Measurements from ENCODE around the gene TRAPPC8. TPM values are rescaled to one million over a fixed set of nuclear protein-coding genes. Genes with fewer than 3 reads are reported as not detected.
A peak's percentile ranks its signal among the peaks of the same experiment; 100 is the strongest.
"Not testable (repeated sequence)": the region's sequence is repeated elsewhere in the genome, so short reads cannot be mapped to it uniquely, and the experiment has no call there.

TRAPPC8 gene
- total RNA-seq, 2 donors from 2014 or later, result 18.7 to 20.8 TPM

DNA sequence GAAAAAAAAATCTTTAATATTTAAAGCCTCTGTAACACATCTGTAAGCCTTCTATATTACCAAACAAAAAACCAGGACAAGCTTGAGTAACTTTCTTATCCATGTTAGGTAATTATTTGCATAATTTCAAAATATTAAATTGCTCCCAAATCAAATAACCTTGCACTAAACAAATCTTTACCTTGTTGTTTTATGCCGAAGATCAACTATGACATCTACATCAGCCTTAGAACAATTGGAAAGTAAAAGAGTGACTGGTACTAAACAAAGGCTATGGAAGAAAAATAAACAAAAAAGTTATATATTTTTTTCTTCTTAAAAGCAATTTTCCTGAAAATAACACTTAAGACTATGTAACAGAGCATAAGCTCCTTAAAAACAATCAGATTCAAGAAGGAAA lies 111.0 kb downstream of the TRAPPC8 start:
- no peak overlapping the region for H3K4me3 ChIP-seq
- no peak for TF ChIP-seq POLR2A (IDR thresholded peaks at IDR 0.05)
- TF ChIP-seq, protein P1, sequence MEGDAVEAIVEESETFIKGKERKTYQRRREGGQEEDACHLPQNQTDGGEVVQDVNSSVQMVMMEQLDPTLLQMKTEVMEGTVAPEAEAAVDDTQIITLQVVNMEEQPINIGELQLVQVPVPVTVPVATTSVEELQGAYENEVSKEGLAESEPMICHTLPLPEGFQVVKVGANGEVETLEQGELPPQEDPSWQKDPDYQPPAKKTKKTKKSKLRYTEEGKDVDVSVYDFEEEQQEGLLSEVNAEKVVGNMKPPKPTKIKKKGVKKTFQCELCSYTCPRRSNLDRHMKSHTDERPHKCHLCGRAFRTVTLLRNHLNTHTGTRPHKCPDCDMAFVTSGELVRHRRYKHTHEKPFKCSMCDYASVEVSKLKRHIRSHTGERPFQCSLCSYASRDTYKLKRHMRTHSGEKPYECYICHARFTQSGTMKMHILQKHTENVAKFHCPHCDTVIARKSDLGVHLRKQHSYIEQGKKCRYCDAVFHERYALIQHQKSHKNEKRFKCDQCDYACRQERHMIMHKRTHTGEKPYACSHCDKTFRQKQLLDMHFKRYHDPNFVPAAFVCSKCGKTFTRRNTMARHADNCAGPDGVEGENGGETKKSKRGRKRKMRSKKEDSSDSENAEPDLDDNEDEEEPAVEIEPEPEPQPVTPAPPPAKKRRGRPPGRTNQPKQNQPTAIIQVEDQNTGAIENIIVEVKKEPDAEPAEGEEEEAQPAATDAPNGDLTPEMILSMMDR (IDR thresholded peaks at IDR 0.05), result no peak
- no peak overlapping the region for H3K27ac ChIP-seq
- H3K27me3 ChIP-seq, result no peaks in the 10 kb centered on the region
- no peaks in the 10 kb centered on the region for H3K4me1 ChIP-seq
- DNase-seq, result no peak
- 22 to 39% methylated on average over 1 of the region's 1 CpG for WGBS, 2 donors
- peaks cover 0 to 2% of the 10 kb centered on the region in 2 donors for H3K36me3 ChIP-seq (replicated peaks in 1 of 2; ENCODE audit: insufficient read depth in 1 of 2, low read depth in 2 of 2)
- ATAC-seq, result no peak
- intact Hi-C loops (cut with DNase I), result no loop called here
- no peaks in the 10 kb centered on the region for H3K9me3 ChIP-seq

DNA sequence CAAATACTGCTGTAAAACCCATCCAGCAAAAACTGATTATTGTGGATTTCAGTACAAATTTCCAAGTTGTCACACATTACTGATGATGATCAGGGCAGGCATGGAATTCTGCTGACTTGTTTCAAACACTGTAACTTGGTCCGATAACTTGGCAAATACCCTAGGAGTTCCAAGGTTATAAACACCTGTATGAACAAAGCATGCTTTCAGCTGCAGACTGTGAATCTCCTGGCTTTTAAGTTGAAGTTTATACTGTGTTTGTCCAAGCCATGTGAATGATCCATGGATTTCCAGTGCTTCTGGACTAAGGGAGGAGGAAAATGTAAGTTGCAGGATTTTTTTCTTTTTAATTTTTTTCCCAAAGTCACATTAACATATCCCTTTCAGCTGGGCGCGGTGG lies 112.2 kb downstream of the TRAPPC8 start:
- Histone ChIP-seq H3K27me3 (no peaks in the 10 kb centered on the region), H3K4me1 (no peaks in the 10 kb centered on the region), H3K27ac (peak overlapping the region in 1 of 4 donors; percentile 44), H3K9me3 (no peaks in the 10 kb centered on the region), H3K36me3 (replicated peaks in 1 of 2; ENCODE audit: insufficient read depth in 1 of 2, low read depth in 2 of 2) (peaks cover 0 to 2% of the 10 kb centered on the region in 2 donors), H3K4me3 (no peak overlapping the region)
- DNase-seq, result no peak
- ATAC-seq, result peak; percentile 38
- 59 to 74% methylated on average over 3 of the region's 3 CpGs for WGBS, 2 donors
- intact Hi-C loops (cut with DNase I), result no loop called here
- TF ChIP-seq POLR2A (IDR thresholded peaks at IDR 0.05), result no peak
- TF ChIP-seq, protein P1 (IDR thresholded peaks at IDR 0.05), result no peak

DNA sequence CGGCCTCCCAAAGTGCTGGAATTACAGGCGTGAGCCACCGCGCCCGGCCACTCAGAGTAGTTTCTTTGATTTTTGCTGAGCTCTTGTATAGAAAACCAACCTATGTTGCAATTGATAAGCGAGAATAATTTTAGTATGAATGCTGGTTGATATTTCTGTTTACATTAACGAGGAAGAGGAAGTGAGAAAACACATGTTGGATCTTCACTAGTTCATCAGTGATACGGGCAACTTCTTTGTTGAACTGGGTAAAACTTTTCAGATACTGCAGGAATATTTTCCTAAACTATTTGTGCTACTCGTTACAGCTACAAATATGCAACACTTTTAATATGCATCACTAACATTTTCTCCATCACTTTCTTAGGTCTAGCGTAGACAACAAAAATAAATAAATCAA lies 114.3 kb downstream of the TRAPPC8 start:
- intact Hi-C loops (cut with DNase I), result loop anchor here (10.0 kb wide), 1 partner anchor 274 kb away; no protein-coding TSS in a partner anchor
- H3K9me3 ChIP-seq, result no peaks in the 10 kb centered on the region
- TF ChIP-seq POLR2A (IDR thresholded peaks at IDR 0.05), result no peak
- TF ChIP-seq, protein P1 (IDR thresholded peaks at IDR 0.05), result no peak
- DNase-seq (no peak), ATAC-seq (no peak)
- no peak overlapping the region for H3K4me3 ChIP-seq
- no peaks in the 10 kb centered on the region for H3K27me3 ChIP-seq
- H3K36me3 ChIP-seq (replicated peaks in 1 of 2; ENCODE audit: insufficient read depth in 1 of 2, low read depth in 2 of 2), result peaks cover 0 to 2% of the 10 kb centered on the region in 2 donors
- H3K27ac ChIP-seq, result no peak overlapping the region
- H3K4me1 ChIP-seq, result no peaks in the 10 kb centered on the region
- 90 to 99% methylated on average over 10 of the region's 10 CpGs for WGBS, 2 donors

DNA sequence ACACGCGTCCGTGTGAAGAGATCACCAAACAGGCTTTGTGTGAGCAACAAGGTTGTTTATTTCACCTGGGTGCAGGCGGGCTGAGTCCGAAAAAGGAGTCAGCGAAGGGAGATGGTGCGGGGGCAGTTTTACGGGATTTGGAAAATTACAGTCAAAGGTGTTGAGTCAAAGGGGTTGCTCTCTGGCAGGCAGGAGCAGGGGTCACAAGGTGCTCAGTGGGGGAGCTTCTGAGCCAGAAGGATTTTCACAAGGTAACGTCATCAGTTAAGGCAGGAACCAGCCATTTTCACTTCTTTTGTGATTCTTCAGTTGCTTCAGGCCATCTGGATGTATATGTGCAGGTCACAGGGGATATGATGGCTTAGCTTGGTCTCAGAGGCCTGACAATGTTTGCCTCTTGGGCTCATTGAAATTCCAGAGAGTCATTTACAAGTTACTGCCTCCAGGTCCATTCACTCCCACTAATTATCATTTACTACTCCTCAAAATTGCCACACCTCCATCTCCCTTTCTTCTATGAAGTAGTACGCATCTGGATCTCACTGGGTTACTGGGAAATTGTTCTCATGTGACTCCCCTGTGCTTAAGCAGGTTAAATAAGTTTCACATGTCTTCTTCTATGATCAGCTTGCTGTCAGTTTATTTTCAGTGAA lies 116.1 kb downstream of the TRAPPC8 start:
- intact Hi-C loops (cut with DNase I), result loop anchor here (10.0 kb wide), 1 partner anchor 272 kb away; no protein-coding TSS in a partner anchor
- not testable (repeated sequence) for H3K36me3 ChIP-seq (replicated peaks in 1 of 2; ENCODE audit: insufficient read depth in 1 of 2, low read depth in 2 of 2); H3K27ac ChIP-seq; ATAC-seq; H3K4me1 ChIP-seq; H3K4me3 ChIP-seq; DNase-seq; H3K27me3 ChIP-seq; H3K9me3 ChIP-seq
- WGBS, 2 donors, result 83 to 90% methylated on average over 10 of the region's 10 CpGs

DNA sequence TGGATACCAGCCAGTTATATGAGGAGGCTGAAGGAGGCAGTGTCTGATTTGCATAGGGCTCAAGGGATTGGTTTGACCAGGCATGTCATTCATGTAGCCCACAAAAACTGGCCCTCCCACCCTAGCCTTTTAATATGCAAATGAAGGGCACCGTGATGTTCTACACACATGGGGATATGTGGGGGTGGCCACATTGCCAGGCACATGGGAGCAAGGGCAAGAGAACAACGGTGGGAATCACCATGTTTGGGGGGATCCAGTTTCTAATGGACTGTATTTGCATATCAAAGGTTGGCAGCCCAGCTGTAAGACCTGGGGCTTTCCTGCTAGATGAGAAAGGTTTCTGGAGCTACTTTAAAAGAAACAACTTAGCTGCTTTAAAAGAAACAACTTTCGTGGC lies 117.2 kb downstream of the TRAPPC8 start:
- H3K4me1 ChIP-seq, result peaks cover 5% of the 10 kb centered on the region
- no peak overlapping the region for H3K4me3 ChIP-seq
- peaks cover 0 to 2% of the 10 kb centered on the region in 2 donors for H3K36me3 ChIP-seq (replicated peaks in 1 of 2; ENCODE audit: insufficient read depth in 1 of 2, low read depth in 2 of 2)
- no peak for ATAC-seq
- no peaks in the 10 kb centered on the region for H3K9me3 ChIP-seq
- intact Hi-C loops (cut with DNase I), result loop anchor here (10.0 kb wide), 1 partner anchor 271 kb away; no protein-coding TSS in a partner anchor
- TF ChIP-seq POLR2A (IDR thresholded peaks at IDR 0.05), result no peak
- TF ChIP-seq, protein P1 (IDR thresholded peaks at IDR 0.05), result no peak
- 60 to 66% methylated on average over 3 of the region's 3 CpGs for WGBS, 2 donors
- DNase-seq, result no peak
- H3K27ac ChIP-seq, result no peak overlapping the region
- no peaks in the 10 kb centered on the region for H3K27me3 ChIP-seq
